Esophagus squamous epithelium (tissue), 4 donors: ENCODE measurements around the gene P4HB.

Experiments
- POLR2A ChIP-seq, 4 donors: fragments of 450-650 bp; IDR thresholded peaks; one replicate each; pipeline ENCODE4 v1.6.1; 2017; ENCODE audit warnings: antibody characterized with exemption in 4 of 4, mild to moderate bottlenecking in 4 of 4, moderate library complexity in 3 of 4
- TF ChIP-seq, protein P1 (sequence below), 6 experiments: fragments of 450-650 bp in 4 of 6; fragments of 200-600 bp in 2 of 6; sonication (generic) in 2 of 6; IDR thresholded peaks; one replicate each; pipeline ENCODE4 v1.5.1; 2016 to 2019; ENCODE audit warnings: antibody characterized with exemption in 6 of 6, mild to moderate bottlenecking in 4 of 6, moderate library complexity in 4 of 6

DNA sequence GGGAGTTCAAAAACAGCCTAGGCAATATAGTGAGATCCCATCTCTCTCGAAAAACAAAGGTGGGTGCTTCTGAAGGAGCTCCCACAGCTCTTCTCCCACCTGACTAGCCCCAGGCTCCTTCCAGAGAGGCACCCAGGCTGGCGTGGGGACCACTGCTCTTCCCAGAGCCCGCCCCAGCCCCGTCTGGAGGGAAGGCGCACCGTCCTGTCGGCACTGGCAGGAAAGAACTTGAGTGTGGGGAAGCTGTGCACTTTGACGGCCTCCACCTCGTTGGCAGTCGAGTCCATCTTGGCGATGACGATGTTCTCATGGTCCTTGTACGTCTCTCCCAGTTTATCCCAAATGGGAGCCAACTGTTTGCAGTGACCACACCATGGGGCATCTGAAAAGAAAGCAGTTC lies 15.0 kb downstream of the P4HB start:
- TF ChIP-seq, protein P1, sequence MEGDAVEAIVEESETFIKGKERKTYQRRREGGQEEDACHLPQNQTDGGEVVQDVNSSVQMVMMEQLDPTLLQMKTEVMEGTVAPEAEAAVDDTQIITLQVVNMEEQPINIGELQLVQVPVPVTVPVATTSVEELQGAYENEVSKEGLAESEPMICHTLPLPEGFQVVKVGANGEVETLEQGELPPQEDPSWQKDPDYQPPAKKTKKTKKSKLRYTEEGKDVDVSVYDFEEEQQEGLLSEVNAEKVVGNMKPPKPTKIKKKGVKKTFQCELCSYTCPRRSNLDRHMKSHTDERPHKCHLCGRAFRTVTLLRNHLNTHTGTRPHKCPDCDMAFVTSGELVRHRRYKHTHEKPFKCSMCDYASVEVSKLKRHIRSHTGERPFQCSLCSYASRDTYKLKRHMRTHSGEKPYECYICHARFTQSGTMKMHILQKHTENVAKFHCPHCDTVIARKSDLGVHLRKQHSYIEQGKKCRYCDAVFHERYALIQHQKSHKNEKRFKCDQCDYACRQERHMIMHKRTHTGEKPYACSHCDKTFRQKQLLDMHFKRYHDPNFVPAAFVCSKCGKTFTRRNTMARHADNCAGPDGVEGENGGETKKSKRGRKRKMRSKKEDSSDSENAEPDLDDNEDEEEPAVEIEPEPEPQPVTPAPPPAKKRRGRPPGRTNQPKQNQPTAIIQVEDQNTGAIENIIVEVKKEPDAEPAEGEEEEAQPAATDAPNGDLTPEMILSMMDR (IDR thresholded peaks at IDR 0.05) = no peak
- no peak for TF ChIP-seq POLR2A (IDR thresholded peaks at IDR 0.05)
